Measurements from ENCODE around the gene TDRD7.

DNA sequence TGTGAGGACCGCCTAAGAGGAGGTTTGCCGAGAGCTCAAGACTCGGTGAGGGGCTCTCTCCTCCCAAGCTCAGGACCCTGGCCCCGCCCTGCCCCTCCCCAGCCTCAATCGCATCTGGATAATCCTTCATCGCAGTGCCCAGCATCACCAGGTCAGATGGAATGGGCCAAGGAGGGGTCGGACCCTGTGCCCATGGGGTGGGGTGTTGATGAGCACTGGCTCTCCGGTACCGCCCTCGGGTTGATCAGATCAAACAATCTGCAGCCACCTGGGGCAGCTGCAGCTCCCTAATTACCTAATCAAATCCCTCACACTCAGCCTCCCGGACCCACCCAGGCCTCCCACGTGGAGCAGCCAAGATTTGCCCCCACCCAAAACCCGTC, 24.4 kb upstream of the TDRD7 start:
- TF ChIP-seq POLR2A (IDR thresholded peaks at IDR 0.05; ENCODE audit: low read length) (no peak), GATA1 (IDR thresholded peaks at IDR 0.05; ENCODE audit: low read depth, low read length) (no peak)

All from erythroblast (primary cell).